AG04450 (cell line): ENCODE data around the gene CYP2U1. TPM values are rescaled to one million over a fixed set of nuclear protein-coding genes. Genes with fewer than 3 reads are reported as not detected.

Source experiments
- CTCF ChIA-PET: fragments of 300-600, 350-600 bp; formaldehyde crosslinking; extraction: SDS; loops from one replicate; lab custom pipeline; 2022; ENCODE audit warnings: antibody characterized with exemption, inconsistent platforms; lab: Charles Lee
- POLR2A ChIA-PET: fragments of 350-600 bp; formaldehyde crosslinking; extraction: SDS; loops from one replicate; lab custom pipeline; 2021; ENCODE audit warnings: antibody characterized with exemption, inconsistent platforms; lab: Yijun Ruan, JAX
- DNase-seq: peaks from one replicate; pipeline ENCODE4 v3.0.0-alpha.2; 2011; ENCODE audit warnings: low read depth, low spot score
- H3K27ac ChIP-seq: one replicate; pipeline ENCODE4 v1.5.1; 2012; ENCODE audit warnings: low read depth, low read length, control low read depth
- H3K27me3 ChIP-seq: one replicate; pipeline ENCODE4 v1.6.0; 2012; ENCODE audit warnings: low read length; ENCODE audit not compliant: control insufficient read depth, insufficient read depth
- H3K4me3 ChIP-seq: 2 replicates; pipeline ENCODE4 v1.5.1; 2011; ENCODE audit warnings: mild to moderate bottlenecking, low read depth, low read length, control low read depth
- H3K9me3 ChIP-seq: 2 replicates; pipeline ENCODE4 v1.5.1; 2012; ENCODE audit warnings: low read length; ENCODE audit not compliant: control insufficient read depth, insufficient read depth
- polyA plus RNA-seq: library from polyadenylated mRNA; depleted of rRNA; stranded (reverse); fragments of >200 nt; gene quantifications from 2 replicates; pipeline ENCODE4 v1.2.3, GENCODE V29; 2011
- TF ChIP-seq, protein P1 (sequence below): IDR thresholded peaks from 2 replicates; pipeline ENCODE4 v1.5.1; 2011; ENCODE audit warnings: low read depth, low read length, control low read depth, inconsistent platforms

The CYP2U1 gene
- polyA plus RNA-seq, 1 experiment: 6.3 TPM

DNA sequence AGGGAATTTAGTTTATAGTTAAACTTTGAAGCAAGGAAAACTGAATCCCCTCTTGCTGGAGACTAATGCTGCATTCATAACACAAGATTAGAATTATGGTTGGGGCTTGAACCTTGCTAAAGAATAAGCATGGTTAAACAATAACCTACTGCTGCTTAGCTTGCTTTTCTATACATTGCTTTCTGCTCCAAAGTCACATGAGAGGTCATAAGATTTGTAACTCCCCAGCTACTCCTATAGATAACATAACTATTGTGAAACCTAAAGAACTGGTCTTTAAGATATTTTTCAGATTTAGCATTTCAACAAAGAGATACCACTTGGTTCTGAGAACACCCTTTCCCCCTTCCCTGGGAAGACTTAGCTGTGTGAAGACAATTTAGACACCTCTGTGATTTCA, 41.3 kb downstream of the CYP2U1 start:
- TF ChIP-seq, protein P1, sequence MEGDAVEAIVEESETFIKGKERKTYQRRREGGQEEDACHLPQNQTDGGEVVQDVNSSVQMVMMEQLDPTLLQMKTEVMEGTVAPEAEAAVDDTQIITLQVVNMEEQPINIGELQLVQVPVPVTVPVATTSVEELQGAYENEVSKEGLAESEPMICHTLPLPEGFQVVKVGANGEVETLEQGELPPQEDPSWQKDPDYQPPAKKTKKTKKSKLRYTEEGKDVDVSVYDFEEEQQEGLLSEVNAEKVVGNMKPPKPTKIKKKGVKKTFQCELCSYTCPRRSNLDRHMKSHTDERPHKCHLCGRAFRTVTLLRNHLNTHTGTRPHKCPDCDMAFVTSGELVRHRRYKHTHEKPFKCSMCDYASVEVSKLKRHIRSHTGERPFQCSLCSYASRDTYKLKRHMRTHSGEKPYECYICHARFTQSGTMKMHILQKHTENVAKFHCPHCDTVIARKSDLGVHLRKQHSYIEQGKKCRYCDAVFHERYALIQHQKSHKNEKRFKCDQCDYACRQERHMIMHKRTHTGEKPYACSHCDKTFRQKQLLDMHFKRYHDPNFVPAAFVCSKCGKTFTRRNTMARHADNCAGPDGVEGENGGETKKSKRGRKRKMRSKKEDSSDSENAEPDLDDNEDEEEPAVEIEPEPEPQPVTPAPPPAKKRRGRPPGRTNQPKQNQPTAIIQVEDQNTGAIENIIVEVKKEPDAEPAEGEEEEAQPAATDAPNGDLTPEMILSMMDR: no peak
- Histone ChIP-seq H3K27me3 (no peaks in the 10 kb centered on the region), H3K4me3 (no peak overlapping the region), H3K9me3 (no peaks in the 10 kb centered on the region), H3K27ac (no peak overlapping the region)
- CTCF ChIA-PET: no interaction called here
- POLR2A ChIA-PET: no interaction called here
- no peak for DNase-seq

DNA sequence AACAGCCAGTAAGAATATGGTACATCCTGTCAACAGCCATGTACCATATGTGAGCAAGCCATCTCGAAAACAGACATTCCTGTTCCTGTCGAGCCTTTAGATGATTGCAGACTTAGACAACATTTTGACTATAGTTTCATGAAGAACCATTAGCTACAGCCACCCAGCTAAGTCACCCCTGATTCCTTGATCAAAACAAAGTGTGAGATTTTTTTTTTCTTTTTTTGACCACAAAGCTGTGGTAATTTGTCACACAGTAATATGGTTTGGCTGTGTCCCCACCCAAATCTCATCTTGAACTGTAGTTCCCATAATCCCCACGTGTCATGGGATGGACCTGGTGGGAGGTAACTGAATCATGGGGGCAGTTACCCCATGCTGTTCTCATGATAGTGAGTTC, 43.2 kb downstream of the CYP2U1 start:
- no peaks in the 10 kb centered on the region for H3K27me3 ChIP-seq
- H3K9me3 ChIP-seq: no peaks in the 10 kb centered on the region
- ChIA-PET POLR2A (no interaction called here), CTCF (no interaction called here)
- no peak overlapping the region for H3K27ac ChIP-seq
- no peak for DNase-seq
- TF ChIP-seq, protein P1: no peak
- H3K4me3 ChIP-seq: no peak overlapping the region

DNA sequence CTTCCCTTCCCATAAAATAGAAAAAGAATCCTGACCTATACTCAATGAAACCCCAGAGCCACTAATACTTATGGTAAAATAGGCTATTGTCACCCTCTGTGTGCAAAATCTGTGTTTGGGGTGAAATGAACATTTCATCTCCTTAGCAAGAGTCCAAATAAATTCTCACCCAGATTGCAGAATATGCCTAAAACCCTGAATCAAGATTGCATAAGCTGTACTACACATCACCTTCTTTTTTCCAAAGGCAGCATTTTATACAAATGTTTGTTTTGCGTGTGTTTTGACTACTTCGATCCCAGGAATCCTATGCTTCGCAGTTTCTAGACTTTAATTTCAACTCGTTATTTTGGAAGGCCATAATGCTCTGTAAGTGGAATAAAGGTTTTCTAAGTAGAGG, 46.1 kb downstream of the CYP2U1 start:
- ChIA-PET POLR2A (no interaction called here), CTCF (no interaction called here)
- DNase-seq: no peak

DNA sequence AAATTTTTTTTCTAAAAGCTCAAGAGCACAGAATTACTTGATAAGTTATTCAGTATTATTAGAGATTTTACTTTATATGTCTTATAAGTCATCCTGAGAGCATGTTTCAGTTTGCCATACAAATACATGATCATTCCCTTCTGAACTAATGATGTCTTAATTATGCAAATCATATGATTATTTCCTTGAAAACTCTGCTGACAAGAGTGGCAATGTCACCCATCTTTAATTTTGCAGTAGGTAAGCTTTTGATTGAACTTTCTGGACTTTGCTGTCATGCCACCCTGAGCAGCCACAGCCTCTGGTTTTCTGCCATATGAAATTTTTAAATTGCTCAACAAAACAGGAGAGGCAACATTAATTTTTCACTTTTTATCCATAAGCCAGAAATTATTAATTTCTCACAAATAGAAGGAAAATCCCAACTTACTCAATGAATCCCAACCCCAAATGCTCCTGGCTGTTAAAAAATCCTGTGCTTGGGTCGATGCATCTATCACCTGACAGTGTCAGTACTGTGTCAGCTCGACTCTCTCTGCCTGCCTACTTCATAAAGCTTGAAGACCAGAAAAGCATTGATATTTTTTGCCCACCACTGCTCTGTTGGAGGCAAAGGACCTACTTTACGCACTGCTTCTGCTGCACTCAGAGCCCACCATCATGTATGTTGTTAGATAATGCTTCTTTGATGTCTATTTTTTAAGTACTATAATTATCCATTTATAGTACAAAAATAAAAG, 46.8 kb downstream of the CYP2U1 start:
- Histone ChIP-seq H3K27me3 (no peaks in the 10 kb centered on the region), H3K4me3 (no peak overlapping the region), H3K9me3 (no peaks in the 10 kb centered on the region; the same call in 1 of the 2 replicates), H3K27ac (no peak overlapping the region)
- POLR2A ChIA-PET: no interaction called here
- TF ChIP-seq, protein P1: no peak
- DNase-seq: no peak
- CTCF ChIA-PET: interaction anchor here (1.3 kb wide), 1 partner anchor 41 kb away, joined by 3 read pairs; no protein-coding TSS in a partner anchor

More for the DNA sequence above, 46.1 kb downstream of the CYP2U1 start:
- no peak overlapping the region for H3K27ac ChIP-seq
- H3K4me3 ChIP-seq: no peak overlapping the region
- TF ChIP-seq, protein P1: no peak
- no peaks in the 10 kb centered on the region; the same call in 1 of the 2 replicates for H3K9me3 ChIP-seq
- no peaks in the 10 kb centered on the region for H3K27me3 ChIP-seq

DNA sequence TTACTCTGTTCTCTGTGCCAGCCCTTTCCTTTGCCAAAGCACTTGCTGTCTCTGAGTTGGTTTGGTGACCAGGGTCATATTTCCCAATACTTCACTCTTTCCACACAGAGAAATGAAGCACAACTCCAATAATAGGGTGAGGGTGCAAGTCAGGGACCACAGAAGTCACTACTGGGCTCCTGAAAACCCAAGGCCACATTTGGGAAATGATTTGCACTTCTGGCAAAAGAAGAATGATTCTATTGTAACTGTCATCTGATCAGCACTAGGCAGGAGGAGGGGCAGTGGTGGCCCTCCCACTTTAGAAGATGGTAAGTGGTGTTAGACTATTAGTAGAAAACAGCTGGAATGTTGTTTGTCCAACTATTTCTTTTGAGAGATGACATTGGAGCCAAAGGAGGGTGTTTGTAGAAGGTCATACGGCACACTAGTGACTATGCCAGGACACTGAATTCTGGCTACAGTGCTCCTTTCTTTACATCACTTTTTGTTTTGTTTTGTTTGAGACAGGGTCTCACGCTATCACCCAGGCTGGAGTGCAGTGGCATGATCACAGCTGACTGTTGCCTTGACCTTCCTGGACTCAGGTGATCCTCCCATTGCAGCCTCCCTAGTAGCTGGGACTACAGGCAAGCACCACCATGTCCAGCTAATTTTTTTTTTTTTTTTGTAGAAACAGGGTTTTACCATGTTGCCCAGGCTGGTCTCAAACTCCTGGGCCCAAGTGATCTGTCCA, 47.5 kb downstream of the CYP2U1 start:
- ChIA-PET POLR2A (no interaction called here), CTCF (interaction anchor here (1.3 kb wide), 1 partner anchor 40 kb away, joined by 3 read pairs; no protein-coding TSS in a partner anchor)
- no peak overlapping the region for H3K4me3 ChIP-seq
- H3K27me3 ChIP-seq: no peaks in the 10 kb centered on the region
- H3K27ac ChIP-seq: no peak overlapping the region
- TF ChIP-seq, protein P1: no peak
- no peaks in the 10 kb centered on the region; the same call in 1 of the 2 replicates for H3K9me3 ChIP-seq
- no peak for DNase-seq
